Panc1 (cell line): ENCODE results near the gene EYA2. TPM values are rescaled to one million over a fixed set of nuclear protein-coding genes. Genes with fewer than 3 reads are reported as not detected.

ENCODE experiments used
- ATAC-seq: fragments of 200-7000 bp; cut with Tn5 transposase; 2 replicates; pipeline ENCODE4 v1.9.1; 2020; ENCODE audit warnings: mild to moderate bottlenecking, moderate library complexity
- BruUV-seq: library from RNA; stranded (reverse); fragments of 400-500 nt; replicated peaks from 2 replicates; lab custom pipeline; 2021; lab: Mats Ljungman, UMichigan
- CTCF ChIA-PET: fragments of 300-600 bp; sonication (Branson Sonifier 250); formaldehyde crosslinking; loops from one replicate; lab custom pipeline; 2022; ENCODE audit warnings: antibody characterized with exemption; lab: Charles Lee
- POLR2A ChIA-PET: fragments of 300-600 bp; sonication (Branson Sonifier 250); formaldehyde crosslinking; loops from one replicate; lab custom pipeline; 2022; ENCODE audit warnings: antibody characterized with exemption; lab: Charles Lee
- DNase-seq: peaks from one replicate; pipeline ENCODE4 v3.0.0-alpha.2; 2010; ENCODE audit warnings: low read depth, low spot score
- H3K27ac ChIP-seq: 2 replicates; pipeline ENCODE4 v1.5.1; 2011; ENCODE audit warnings: mild to moderate bottlenecking, low read length, inconsistent platforms
- H3K27me3 ChIP-seq: fragments of 200-500 bp; sonication (Bioruptor generic); 2 replicates; pipeline ENCODE4 v1.6.0; 2014; ENCODE audit warnings: low read length, inconsistent platforms; ENCODE audit not compliant: control insufficient read depth, insufficient read depth
- H3K36me3 ChIP-seq: fragments of 200-500 bp; sonication (Bioruptor generic); 2 replicates; pipeline ENCODE4 v1.5.1; 2014; ENCODE audit warnings: inconsistent platforms, mild to moderate bottlenecking, low read length, moderate library complexity; ENCODE audit not compliant: control insufficient read depth, insufficient read depth
- H3K4me1 ChIP-seq: 2 replicates; pipeline ENCODE4 v1.5.1; 2011; ENCODE audit warnings: inconsistent platforms, mild to moderate bottlenecking, low read length, moderate library complexity; ENCODE audit not compliant: control insufficient read depth, insufficient read depth
- H3K4me3 ChIP-seq, 2 experiments: 2 replicates each; pipeline ENCODE4 v1.5.1; 2011 to 2012; ENCODE audit warnings: low read depth in 2 of 2, low read length in 2 of 2, mild to moderate bottlenecking in 2 of 2, inconsistent platforms in 1 of 2, moderate library complexity in 1 of 2
- H3K9me3 ChIP-seq: fragments of 200-500 bp; sonication (Bioruptor generic); 2 replicates; pipeline ENCODE4 v1.5.1; 2014; ENCODE audit warnings: low read depth, mild to moderate bottlenecking, inconsistent platforms, low read length, moderate library complexity; ENCODE audit not compliant: control insufficient read depth, insufficient read depth
- POLR2AphosphoS5 ChIP-seq: IDR thresholded peaks from 2 replicates; pipeline ENCODE4 v1.6.1; 2012; ENCODE audit warnings: mild to moderate bottlenecking, low read depth, low read length, moderate library complexity
- REST ChIP-seq, 2 experiments: IDR thresholded peaks; 2 replicates each; pipeline ENCODE4 v1.6.1; 2011 to 2012; ENCODE audit warnings: low read depth in 2 of 2, control low read depth in 1 of 2, low read length in 1 of 2, mild to moderate bottlenecking in 1 of 2, moderate library complexity in 1 of 2; ENCODE audit not compliant: insufficient read depth in 1 of 2
- SIN3A ChIP-seq: IDR thresholded peaks from 2 replicates; pipeline ENCODE4 v1.6.1; 2012; ENCODE audit warnings: low read depth, mild to moderate bottlenecking, low read length, moderate library complexity, borderline replicate concordance; ENCODE audit not compliant: insufficient read depth
- TCF7L2 ChIP-seq: IDR thresholded peaks from 2 replicates; pipeline ENCODE4 v1.6.1; 2011; ENCODE audit warnings: mild to moderate bottlenecking, low read depth, low read length, inconsistent platforms
- in situ Hi-C: cut with HindIII; loops from 2 replicates; pipeline ENCODE4 v1.10.0; 2016; ENCODE audit warnings: low sequenced_read_pairs, low pct_unique_long_range_greater_than_20kb
- intact Hi-C: fragments of 100-400 bp; cut with micrococcal nuclease; formaldehyde crosslinking; loops from one replicate; pipeline ENCODE4 v1.10.0; 2022; ENCODE audit not compliant: unreplicated experiment
- total RNA-seq: library from RNA; stranded (reverse); gene quantifications from one replicate; pipeline ENCODE4 v1.2.1, GENCODE V29; 2021; ENCODE audit not compliant: unreplicated experiment

Gene EYA2
- total RNA-seq, 1 experiment from 2014 or later, result 1.9 TPM

GRCh38 chr20:46977909-46978588, 83.4 kb downstream of the EYA2 start:
- intact Hi-C loops, result no loop called here
- H3K27ac ChIP-seq, result no peak overlapping the region
- H3K4me1 ChIP-seq, result no peaks in the 10 kb centered on the region
- no peak for ATAC-seq
- no peaks in the 10 kb centered on the region; the same call in none of the 2 replicates for H3K27me3 ChIP-seq
- no peaks in the 10 kb centered on the region for H3K36me3 ChIP-seq
- in situ Hi-C loops, result no loop called here
- no peak for DNase-seq
- ChIA-PET CTCF (no interaction called here), POLR2A (no interaction called here)
- BruUV-seq, result no TSS peak
- H3K9me3 ChIP-seq, result no peaks in the 10 kb centered on the region
- TF ChIP-seq POLR2AphosphoS5, result no peak
- H3K4me3 ChIP-seq, result no peak overlapping the region

GRCh38 chr20:46978951-46979491, 84.4 kb downstream of the EYA2 start:
- in situ Hi-C loops, result no loop called here
- DNase-seq, result no peak

More at GRCh38 chr20:46978951-46979491, 84.4 kb downstream of the EYA2 start:
- H3K4me1 ChIP-seq, result no peaks in the 10 kb centered on the region
- ChIA-PET POLR2A (no interaction called here), CTCF (no interaction called here)
- BruUV-seq, result no TSS peak
- H3K27me3 ChIP-seq, result no peaks in the 10 kb centered on the region; the same call in 1 of the 2 replicates
- TF ChIP-seq SIN3A (no peak), REST (IDR thresholded peaks at IDR 0.05; ENCODE audit: insufficient read depth in 1 of 2, low read depth in 2 of 2, low read length in 1 of 2) (no peak), TCF7L2 (no peak), POLR2AphosphoS5 (no peak)
- no peaks in the 10 kb centered on the region for H3K9me3 ChIP-seq
- no peak overlapping the region for H3K4me3 ChIP-seq
- no peak overlapping the region for H3K27ac ChIP-seq
- intact Hi-C loops, result no loop called here
- no peaks in the 10 kb centered on the region for H3K36me3 ChIP-seq
- ATAC-seq, result no peak
